GM12878 (cell line): ENCODE measurements around the gene CROCC.

ENCODE experiments used
- BCL11A ChIP-seq: IDR thresholded peaks from 2 replicates; pipeline ENCODE4 v1.6.1; 2011; ENCODE audit warnings: low read depth, low read length
- BCL3 ChIP-seq: IDR thresholded peaks from 2 replicates; pipeline ENCODE4 v1.6.1; 2011; ENCODE audit warnings: borderline replicate concordance, low read depth, mild to moderate bottlenecking, moderate library complexity, low read length; ENCODE audit not compliant: insufficient read depth, poor library complexity, severe bottlenecking
- CHD2 ChIP-seq: IDR thresholded peaks from 2 replicates; pipeline ENCODE4 v1.6.1; 2011; ENCODE audit warnings: low read depth, low read length, improper control_type of control experiment, borderline replicate concordance
- ETV6 ChIP-seq, 2 experiments: fragments of 450-650 bp in 1 of 2; IDR thresholded peaks in 1 of 2; conservative IDR thresholded peaks in 1 of 2; 2 replicates each; pipeline ENCODE4 v1.6.1; 2014; ENCODE audit warnings: antibody characterized with exemption in 1 of 2, borderline replicate concordance in 1 of 2, low read depth in 1 of 2, mild to moderate bottlenecking in 1 of 2, moderate library complexity in 1 of 2
- EZH2 ChIP-seq: IDR thresholded peaks from 2 replicates; pipeline ENCODE4 v1.6.1; 2012; ENCODE audit warnings: low read depth, mild to moderate bottlenecking, control low read depth, inconsistent platforms, low read length, borderline replicate concordance; ENCODE audit not compliant: control insufficient read depth
- HDAC6 ChIP-seq: fragments of 200-600 bp; sonication (generic); IDR thresholded peaks from one replicate; pipeline ENCODE4 v1.8.0; 2017; ENCODE audit warnings: antibody characterized with exemption; ENCODE audit not compliant: unreplicated experiment
- JUNB ChIP-seq: IDR thresholded peaks from 2 replicates; pipeline ENCODE4 v1.6.1; 2016; ENCODE audit warnings: antibody characterized with exemption, mild to moderate bottlenecking
- SP1 ChIP-seq: IDR thresholded peaks from one replicate; pipeline ENCODE4 v1.6.1; 2011; ENCODE audit warnings: low read depth, low read length
- SREBF1 ChIP-seq: IDR thresholded peaks from 2 replicates; pipeline ENCODE4 v1.6.1; 2012; ENCODE audit warnings: mild to moderate bottlenecking, low read length
- ZNF24 ChIP-seq: fragments of 450-650 bp; IDR thresholded peaks from 2 replicates; pipeline ENCODE4 v1.6.1; 2017; ENCODE audit warnings: antibody characterized with exemption, mild to moderate bottlenecking
- ZZZ3 ChIP-seq: IDR thresholded peaks from 2 replicates; pipeline ENCODE4 v1.6.1; 2011; ENCODE audit warnings: low read depth; ENCODE audit not compliant: control insufficient read depth, insufficient read length
- TF ChIP-seq, protein P1 (sequence below), 3 experiments: IDR thresholded peaks in 2 of 3; conservative IDR thresholded peaks in 1 of 3; 2 replicates each; pipeline ENCODE4 v1.5.1; 2011; ENCODE audit warnings: low read depth in 3 of 3, low read length in 3 of 3, mild to moderate bottlenecking in 3 of 3, control low read depth in 2 of 3, moderate library complexity in 2 of 3, inconsistent platforms in 1 of 3, mixed read lengths in 1 of 3; ENCODE audit not compliant: control insufficient read depth in 2 of 3, insufficient read depth in 1 of 3; ENCODE audit errors: extremely low read depth in 1 of 3

GRCh38 chr1:16924216-16924918, 2.6 kb downstream of the CROCC start:
- TF ChIP-seq SP1 (no peak), CHD2 (no peak), BCL11A (no peak), ZZZ3 (no peak), HDAC6 (no peak), BCL3 (no peak), EZH2 (no peak), ZNF24 (no peak), SREBF1 (no peak), ETV6 (conservative IDR thresholded peaks at IDR 0.05 in 1 of 2, IDR thresholded peaks at IDR 0.05 in 1 of 2; ENCODE audit: borderline replicate concordance in 1 of 2, low read depth in 1 of 2) (no peak), JUNB (no peak)
- TF ChIP-seq, protein P1, sequence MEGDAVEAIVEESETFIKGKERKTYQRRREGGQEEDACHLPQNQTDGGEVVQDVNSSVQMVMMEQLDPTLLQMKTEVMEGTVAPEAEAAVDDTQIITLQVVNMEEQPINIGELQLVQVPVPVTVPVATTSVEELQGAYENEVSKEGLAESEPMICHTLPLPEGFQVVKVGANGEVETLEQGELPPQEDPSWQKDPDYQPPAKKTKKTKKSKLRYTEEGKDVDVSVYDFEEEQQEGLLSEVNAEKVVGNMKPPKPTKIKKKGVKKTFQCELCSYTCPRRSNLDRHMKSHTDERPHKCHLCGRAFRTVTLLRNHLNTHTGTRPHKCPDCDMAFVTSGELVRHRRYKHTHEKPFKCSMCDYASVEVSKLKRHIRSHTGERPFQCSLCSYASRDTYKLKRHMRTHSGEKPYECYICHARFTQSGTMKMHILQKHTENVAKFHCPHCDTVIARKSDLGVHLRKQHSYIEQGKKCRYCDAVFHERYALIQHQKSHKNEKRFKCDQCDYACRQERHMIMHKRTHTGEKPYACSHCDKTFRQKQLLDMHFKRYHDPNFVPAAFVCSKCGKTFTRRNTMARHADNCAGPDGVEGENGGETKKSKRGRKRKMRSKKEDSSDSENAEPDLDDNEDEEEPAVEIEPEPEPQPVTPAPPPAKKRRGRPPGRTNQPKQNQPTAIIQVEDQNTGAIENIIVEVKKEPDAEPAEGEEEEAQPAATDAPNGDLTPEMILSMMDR (IDR thresholded peaks at IDR 0.05 in 2 of 3, conservative IDR thresholded peaks at IDR 0.05 in 1 of 3; ENCODE audit: control insufficient read depth in 2 of 3, extremely low read depth in 1 of 3, insufficient read depth in 1 of 3, low read depth in 3 of 3, low read length in 3 of 3) = no peak
